Subcutaneous adipose tissue (tissue), 4 donors: Measurements from ENCODE around the gene RINT1. TPM values are rescaled to one million over a fixed set of nuclear protein-coding genes. Genes with fewer than 3 reads are reported as not detected.

Source experiments
- total RNA-seq, 4 donors: library from RNA; depleted of rRNA; stranded (reverse); fragments of >200 nt; gene quantifications; one replicate each; pipeline ENCODE4 v1.1.0, GENCODE V29; 2016
- TF ChIP-seq, protein P1 (sequence below): fragments of 450-650 bp; IDR thresholded peaks from one replicate; pipeline ENCODE4 v1.5.1; 2016; ENCODE audit warnings: low read depth, mild to moderate bottlenecking, control low read depth, antibody characterized with exemption, moderate library complexity

RINT1 gene
- total RNA-seq, 4 donors from 2014 or later = 13.9 to 21.7 (median 18.6) TPM

DNA sequence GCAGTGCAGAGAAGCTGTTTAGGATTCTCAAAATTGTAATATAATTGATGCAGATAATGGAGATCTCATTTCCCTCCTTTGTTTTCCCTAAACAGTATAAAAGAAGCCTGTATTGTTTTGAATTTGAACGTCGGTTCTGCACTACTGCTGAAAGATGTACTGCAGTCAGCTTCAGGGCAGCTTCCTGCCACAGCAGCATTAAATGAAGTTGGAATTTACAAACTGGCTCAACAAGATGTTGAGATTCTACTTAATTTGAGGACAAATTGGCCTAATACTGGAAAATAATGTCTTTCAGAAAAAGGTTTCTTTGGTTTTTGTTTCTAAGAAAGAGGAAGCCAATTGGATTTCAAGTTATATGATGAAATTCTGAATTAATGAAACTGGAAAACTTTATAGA is 35.0 kb downstream of the RINT1 start:
- TF ChIP-seq, protein P1, sequence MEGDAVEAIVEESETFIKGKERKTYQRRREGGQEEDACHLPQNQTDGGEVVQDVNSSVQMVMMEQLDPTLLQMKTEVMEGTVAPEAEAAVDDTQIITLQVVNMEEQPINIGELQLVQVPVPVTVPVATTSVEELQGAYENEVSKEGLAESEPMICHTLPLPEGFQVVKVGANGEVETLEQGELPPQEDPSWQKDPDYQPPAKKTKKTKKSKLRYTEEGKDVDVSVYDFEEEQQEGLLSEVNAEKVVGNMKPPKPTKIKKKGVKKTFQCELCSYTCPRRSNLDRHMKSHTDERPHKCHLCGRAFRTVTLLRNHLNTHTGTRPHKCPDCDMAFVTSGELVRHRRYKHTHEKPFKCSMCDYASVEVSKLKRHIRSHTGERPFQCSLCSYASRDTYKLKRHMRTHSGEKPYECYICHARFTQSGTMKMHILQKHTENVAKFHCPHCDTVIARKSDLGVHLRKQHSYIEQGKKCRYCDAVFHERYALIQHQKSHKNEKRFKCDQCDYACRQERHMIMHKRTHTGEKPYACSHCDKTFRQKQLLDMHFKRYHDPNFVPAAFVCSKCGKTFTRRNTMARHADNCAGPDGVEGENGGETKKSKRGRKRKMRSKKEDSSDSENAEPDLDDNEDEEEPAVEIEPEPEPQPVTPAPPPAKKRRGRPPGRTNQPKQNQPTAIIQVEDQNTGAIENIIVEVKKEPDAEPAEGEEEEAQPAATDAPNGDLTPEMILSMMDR = no peak

DNA sequence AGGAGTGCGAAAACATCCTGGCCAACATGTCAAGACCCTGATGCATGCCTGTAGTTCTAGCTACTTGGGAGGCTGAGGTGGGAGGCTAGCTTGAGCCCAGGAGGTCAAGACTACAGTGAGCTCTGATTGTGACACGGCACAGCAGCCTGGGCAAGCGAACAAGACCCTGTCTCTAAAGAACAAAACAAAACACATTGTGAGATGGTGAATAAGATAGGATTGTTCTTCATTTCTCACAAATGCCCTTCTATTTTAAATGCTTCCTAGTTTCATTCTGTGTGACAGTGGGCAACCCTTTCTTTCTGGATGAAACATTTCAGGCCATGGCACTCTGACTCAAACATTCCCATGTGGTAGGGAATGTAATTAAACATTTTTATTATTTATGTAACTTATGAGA is 35.8 kb downstream of the RINT1 start:
- TF ChIP-seq, protein P1 = no peak

DNA sequence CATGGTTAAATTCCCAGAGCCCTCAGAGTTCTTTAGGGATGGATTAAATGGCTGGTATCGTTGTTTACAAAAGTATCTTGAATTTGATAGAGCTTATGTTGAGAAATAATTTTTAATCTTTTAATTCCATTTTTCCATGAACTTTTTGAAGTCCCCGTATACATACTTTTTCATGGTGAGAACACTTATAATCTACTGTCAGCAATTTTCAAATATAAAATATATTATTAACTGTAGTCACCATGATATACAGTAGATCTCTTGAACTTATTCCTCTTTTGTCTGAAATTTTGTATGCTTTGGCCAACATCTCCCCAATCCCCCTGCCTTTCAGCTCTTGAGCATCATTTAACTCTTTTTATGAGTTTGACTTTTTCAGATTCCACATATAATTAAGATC is 39.9 kb downstream of the RINT1 start:
- TF ChIP-seq, protein P1 = no peak

DNA sequence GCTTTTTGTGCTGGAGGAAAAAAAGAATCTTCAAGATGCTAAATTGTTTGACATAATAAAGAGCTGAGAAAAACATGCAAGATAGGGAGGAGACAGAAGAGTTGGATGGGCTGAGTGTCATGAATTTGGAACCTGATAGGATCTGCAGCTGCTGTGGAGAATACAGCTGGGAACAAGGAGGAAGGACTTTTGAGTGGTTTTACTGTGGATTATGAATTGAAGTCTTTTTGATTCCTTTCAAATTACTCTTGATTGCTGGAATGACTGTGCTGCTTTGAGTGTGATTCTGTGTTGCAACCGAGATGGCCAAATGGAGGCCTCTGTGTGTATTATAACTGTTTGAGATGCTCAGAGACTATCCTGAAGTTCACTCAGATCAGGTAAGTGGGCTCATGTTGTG is 45.2 kb downstream of the RINT1 start:
- TF ChIP-seq, protein P1 = no peak

DNA sequence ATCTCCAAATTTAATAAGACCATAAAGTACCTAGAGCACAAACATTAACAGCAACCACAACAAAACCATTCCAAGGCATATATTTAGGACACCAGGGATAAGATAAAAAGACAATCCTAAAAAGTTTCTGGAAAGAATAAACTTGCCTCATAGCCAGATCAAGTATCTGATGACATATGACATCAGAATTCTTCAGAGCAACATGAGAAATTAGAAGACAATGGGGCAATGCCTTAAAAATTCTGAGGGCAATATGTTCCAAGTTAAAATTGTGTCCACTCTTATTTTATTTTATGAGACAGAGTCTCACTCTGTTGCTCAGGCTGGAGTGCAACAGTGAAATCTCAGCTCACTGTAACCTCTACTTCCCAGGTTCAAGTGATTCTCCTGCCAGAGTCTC is 46.5 kb downstream of the RINT1 start:
- TF ChIP-seq, protein P1 = no peak

DNA sequence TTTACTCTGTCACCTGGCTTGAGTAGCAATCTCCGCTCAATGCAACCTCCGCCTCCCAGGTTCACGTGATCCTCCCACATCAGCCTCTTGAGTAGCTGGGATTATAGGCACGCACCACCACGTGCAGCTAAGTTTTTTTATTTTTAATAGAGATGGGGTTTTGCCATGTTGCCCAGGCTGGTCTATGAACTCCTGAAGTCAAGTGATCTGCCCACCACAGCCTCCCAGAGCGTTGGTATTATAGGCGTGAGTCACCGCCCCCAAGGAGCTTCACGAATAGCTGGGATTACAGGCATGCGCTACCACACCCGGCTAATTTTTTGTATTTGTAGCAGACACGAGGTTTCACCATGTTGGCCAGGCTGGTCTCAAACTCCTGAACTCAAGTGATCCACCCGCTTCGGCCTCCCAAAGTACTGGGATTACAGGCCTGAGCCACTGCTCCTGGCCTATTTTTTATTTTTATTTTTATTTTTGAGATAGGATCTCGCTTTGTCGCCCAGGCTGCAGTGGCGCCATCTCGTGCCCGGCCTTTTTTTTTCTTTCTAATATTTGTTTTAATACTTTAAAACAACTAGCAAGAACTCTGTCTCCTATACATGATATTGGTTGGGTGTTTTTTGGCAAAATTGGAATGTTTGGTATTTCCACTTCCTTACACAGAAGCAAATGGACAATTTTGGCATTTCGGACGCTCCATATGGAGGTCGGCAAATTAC is 48.2 kb downstream of the RINT1 start:
- TF ChIP-seq, protein P1 = no peak

DNA sequence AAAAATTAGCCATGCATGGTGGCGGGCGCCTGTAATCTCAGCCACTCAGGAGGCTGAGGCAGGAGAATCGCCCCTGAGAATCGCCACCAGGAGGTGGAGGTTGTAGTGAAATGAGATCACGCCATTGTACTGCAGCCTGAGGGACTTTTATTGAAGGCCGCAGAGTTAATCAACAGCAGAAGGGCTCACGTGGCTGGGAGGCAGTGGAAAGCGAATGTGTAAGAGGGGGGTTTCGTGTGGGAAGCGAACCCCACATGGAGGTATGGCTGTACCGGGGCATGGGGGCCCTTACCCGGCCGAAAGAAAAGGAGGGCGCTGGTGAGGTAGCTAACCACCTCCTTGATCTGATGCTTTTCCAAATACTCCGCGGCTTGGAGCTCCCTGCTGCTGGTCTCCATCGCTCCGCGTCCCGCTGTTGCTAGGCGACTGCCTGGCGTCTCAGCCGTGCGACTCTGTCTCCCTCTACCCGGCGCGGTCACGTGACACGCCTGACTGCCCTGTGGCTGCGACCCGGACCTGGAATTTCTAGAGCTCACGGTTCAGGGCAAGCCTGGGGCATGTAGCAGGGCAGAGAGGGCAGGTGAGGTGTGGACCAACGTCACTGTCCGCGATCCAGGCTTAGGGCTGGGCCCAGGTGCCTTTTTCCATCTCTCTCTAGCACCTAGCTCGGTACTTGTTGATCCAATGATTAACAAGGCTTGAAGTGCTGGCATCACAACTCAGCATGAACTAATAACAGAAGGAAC is 49.2 kb downstream of the RINT1 start, which contains the start of gene EFCAB10:
TSS of gene EFCAB10 (minus strand) at position 428 of the 746 bp plus-strand sequence. CDS start at position 398, 30 bp downstream.
- TF ChIP-seq, protein P1 = no peak
